ENCODE data around the gene MCHR2. TPM values are rescaled to one million over a fixed set of nuclear protein-coding genes. Genes with fewer than 3 reads are reported as not detected.

The MCHR2 gene
- total RNA-seq, 2 donors from 2014 or later = not detected

- peaks cover 0 to 8% of the 10 kb centered on the region in 2 donors for H3K4me1 ChIP-seq (ENCODE audit: control insufficient read depth in 1 of 2, low read depth in 2 of 2)
- ATAC-seq (ENCODE audit: insufficient number of reproducible peaks, low FRiP score, low read depth) (no peak), DNase-seq (ENCODE audit: low spot score) (no peak)
- no peaks in the 10 kb centered on the region for H3K9me3 ChIP-seq
- H3K27me3 ChIP-seq (replicated peaks; ENCODE audit: insufficient read depth) = peaks cover 4% of the 10 kb centered on the region
- H3K4me3 ChIP-seq = no peak overlapping the region
- no peak for TF ChIP-seq CTCF (IDR thresholded peaks at IDR 0.05)
- no peak overlapping the region for H3K27ac ChIP-seq
- no peaks in the 10 kb centered on the region for H3K36me3 ChIP-seq
These were observed 2.1 kb downstream of the MCHR2 start for GRCh38 chr6:99991955-99992354.

- Histone ChIP-seq H3K4me3 (no peak overlapping the region), H3K27me3 (replicated peaks; ENCODE audit: insufficient read depth) (no peaks in the 10 kb centered on the region), H3K27ac (no peak overlapping the region), H3K36me3 (no peaks in the 10 kb centered on the region), H3K9me3 (no peaks in the 10 kb centered on the region), H3K4me1 (ENCODE audit: control insufficient read depth in 1 of 2, low read depth in 2 of 2) (no peaks in the 10 kb centered on the region)
- ATAC-seq (ENCODE audit: insufficient number of reproducible peaks, low FRiP score, low read depth) (no peak), DNase-seq (ENCODE audit: low spot score) (no peak)
- TF ChIP-seq CTCF (IDR thresholded peaks at IDR 0.05) = no peak
These were observed 13.3 kb downstream of the MCHR2 start for GRCh38 chr6:99980741-99981140.

- Histone ChIP-seq H3K9me3 (no peaks in the 10 kb centered on the region), H3K27ac (no peak overlapping the region), H3K4me1 (ENCODE audit: control insufficient read depth in 1 of 2, low read depth in 2 of 2) (no peaks in the 10 kb centered on the region), H3K4me3 (no peak overlapping the region), H3K36me3 (no peaks in the 10 kb centered on the region), H3K27me3 (replicated peaks; ENCODE audit: insufficient read depth) (no peaks in the 10 kb centered on the region)
- ATAC-seq (ENCODE audit: insufficient number of reproducible peaks, low FRiP score, low read depth) = no peak
- DNase-seq (ENCODE audit: low spot score) = no peak
- no peak for TF ChIP-seq CTCF (IDR thresholded peaks at IDR 0.05)
These were observed 14.1 kb downstream of the MCHR2 start for GRCh38 chr6:99979953-99980352.

- Histone ChIP-seq H3K9me3 (no peaks in the 10 kb centered on the region), H3K4me3 (no peak overlapping the region), H3K27me3 (replicated peaks; ENCODE audit: insufficient read depth) (no peaks in the 10 kb centered on the region), H3K4me1 (ENCODE audit: control insufficient read depth in 1 of 2, low read depth in 2 of 2) (no peaks in the 10 kb centered on the region), H3K27ac (no peak overlapping the region), H3K36me3 (no peaks in the 10 kb centered on the region)
- ATAC-seq (ENCODE audit: insufficient number of reproducible peaks, low FRiP score, low read depth) = no peak
- TF ChIP-seq CTCF (IDR thresholded peaks at IDR 0.05) = no peak
- no peak for DNase-seq (ENCODE audit: low spot score)
These were observed 27.0 kb downstream of the MCHR2 start for GRCh38 chr6:99967052-99967451.

- TF ChIP-seq CTCF (IDR thresholded peaks at IDR 0.05) = no peak
- ATAC-seq (ENCODE audit: insufficient number of reproducible peaks, low FRiP score, low read depth) = no peak
- H3K36me3 ChIP-seq = no peaks in the 10 kb centered on the region
- peaks cover 20% of the 10 kb centered on the region for H3K9me3 ChIP-seq
- H3K27ac ChIP-seq = no peak overlapping the region
- no peak overlapping the region for H3K4me3 ChIP-seq
- no peaks in the 10 kb centered on the region for H3K27me3 ChIP-seq (replicated peaks; ENCODE audit: insufficient read depth)
- DNase-seq (ENCODE audit: low spot score) = no peak
- H3K4me1 ChIP-seq (ENCODE audit: control insufficient read depth in 1 of 2, low read depth in 2 of 2) = no peaks in the 10 kb centered on the region
These were observed 34.0 kb downstream of the MCHR2 start for GRCh38 chr6:99960027-99960426.
